ENCODE results near the gene MBD2.
A peak's percentile ranks its signal among the peaks of the same experiment; 100 is the strongest.
"Not testable (repeated sequence)": the region's sequence is repeated elsewhere in the genome, so short reads cannot be mapped to it uniquely, and the experiment has no call there.

Gene MBD2

DNA sequence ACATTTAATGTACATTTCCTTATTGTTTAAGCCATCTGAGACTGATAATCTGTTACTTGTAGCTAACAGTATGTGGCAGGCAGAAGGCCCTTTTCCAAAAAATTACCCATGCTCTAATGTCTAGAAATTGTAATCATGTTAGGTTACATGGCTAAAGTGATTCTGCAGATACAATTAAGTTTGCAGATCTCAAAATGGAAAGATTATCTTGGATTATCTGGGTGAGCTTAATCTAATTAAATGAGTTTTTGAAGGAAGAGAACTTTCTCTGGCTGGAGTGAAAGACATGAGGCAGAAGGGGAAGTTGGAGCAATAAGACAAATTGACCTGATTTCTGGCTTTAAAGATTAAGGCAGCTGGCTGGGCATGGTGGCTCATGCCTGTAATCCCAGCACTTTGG is 76.3 kb downstream of the MBD2 start:
- DNase-seq, result no peak

- DNase-seq, result no peak
These were observed 77.0 kb downstream of the MBD2 start for GRCh38 chr18:54147439-54147838.

- no peak for DNase-seq
These were observed 83.3 kb downstream of the MBD2 start for GRCh38 chr18:54141041-54141608.

DNA sequence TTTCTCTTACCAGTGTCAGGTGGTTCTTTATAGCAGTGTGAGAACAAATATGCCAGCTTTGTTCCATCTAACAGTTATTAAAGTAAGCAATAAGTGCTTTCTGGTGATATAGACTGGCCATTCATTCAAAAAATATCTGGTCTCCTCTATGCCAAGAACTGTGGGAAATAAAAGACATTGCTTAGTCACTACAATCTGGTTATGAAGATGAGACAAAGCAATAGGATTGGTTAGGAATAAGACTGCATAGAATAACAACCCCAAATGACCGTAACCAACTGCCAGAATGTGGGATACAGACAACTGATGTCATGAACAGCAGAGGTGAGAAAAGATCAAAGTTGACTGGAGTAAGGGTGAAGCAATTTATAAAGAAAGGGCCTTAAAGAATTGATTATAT is 83.8 kb downstream of the MBD2 start:
- no peak for DNase-seq

DNA sequence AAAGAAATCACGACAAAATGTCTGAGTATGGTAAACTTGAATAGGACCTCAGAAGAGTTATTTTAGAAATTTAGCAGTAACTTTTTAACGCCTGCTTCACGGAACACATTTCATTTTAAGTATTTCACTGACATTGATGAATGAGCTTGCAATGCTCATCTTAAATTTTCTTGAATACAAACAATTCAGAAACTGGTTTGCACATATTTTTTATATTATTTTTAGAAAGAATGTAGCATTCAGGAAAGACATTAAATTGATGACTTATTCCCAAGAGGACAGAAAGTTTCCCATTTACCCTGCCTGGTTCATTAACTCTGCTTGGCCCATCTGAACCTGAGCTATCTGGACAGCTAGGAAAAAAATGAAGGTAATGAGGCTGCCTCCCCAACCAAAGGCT is 89.3 kb downstream of the MBD2 start:
- DNase-seq, result no peak

DNA sequence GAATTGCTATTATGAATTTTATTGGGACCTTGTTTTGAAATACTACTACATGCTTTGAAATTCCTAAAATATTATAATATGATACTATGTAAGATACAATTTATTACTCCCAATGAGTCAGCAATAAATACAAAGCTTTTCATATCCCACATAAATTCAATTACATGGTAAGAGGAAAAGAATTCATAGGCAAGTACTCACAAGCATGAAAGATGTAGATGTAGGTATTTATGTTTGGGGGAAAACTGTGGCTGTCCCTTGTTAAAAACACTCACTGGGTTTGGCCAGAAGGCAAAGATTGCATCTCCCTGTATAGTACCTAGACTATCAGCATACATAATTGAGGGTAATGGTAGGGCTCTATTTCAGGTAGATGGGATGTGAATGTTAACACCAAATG is 90.4 kb downstream of the MBD2 start:
- DNase-seq, result no peak

DNA sequence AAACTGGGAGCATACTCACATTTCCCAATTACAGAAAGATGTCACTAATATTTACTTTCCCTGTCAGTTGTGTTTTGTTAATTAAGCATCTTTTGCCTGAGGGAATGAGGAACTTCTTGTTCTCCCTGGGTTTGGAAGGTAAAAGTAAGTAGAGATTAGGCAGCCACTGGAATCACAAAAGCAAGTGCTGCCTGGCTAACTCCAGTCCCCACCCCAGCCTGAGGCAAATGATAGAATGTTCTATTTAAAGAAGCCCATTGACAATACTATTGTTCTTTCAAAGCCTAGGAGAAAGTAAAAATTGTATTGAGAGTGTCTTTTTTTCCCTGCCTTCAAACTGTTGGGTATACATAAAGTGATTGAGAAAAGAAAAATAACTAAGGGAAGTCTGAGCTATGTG is 93.8 kb downstream of the MBD2 start:
- DNase-seq, result no peak

GRCh38 chr18:54130177-54130576 is 94.3 kb downstream of the MBD2 start:
- no peak for DNase-seq

- no peak for DNase-seq
These were observed 94.9 kb downstream of the MBD2 start for GRCh38 chr18:54129448-54130067.

GRCh38 chr18:54127759-54128378 is 96.6 kb downstream of the MBD2 start:
- DNase-seq, result peak; percentile 41

DNA sequence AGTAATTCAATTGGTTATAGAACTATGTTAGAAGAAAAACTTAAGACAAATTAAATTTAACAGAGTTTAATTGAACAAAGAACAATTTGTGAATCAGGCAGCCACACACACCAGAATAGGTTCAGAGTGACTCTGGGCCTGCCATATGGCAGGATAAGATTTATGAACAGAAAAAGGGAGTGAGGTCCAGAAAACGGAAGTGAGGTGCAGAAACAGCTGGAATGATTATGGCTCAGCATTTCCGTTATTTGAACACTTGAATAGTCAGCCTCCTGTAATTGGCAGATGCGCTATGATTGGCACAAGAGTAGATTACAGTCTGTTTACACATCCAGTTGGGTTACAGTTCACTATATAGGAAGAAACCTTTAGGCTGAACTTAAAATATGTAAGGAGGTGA is 99.0 kb downstream of the MBD2 start:
- no peak for DNase-seq

- DNase-seq, result not testable (repeated sequence)
These were observed 100.6 kb downstream of the MBD2 start for GRCh38 chr18:54123720-54124440.

DNA sequence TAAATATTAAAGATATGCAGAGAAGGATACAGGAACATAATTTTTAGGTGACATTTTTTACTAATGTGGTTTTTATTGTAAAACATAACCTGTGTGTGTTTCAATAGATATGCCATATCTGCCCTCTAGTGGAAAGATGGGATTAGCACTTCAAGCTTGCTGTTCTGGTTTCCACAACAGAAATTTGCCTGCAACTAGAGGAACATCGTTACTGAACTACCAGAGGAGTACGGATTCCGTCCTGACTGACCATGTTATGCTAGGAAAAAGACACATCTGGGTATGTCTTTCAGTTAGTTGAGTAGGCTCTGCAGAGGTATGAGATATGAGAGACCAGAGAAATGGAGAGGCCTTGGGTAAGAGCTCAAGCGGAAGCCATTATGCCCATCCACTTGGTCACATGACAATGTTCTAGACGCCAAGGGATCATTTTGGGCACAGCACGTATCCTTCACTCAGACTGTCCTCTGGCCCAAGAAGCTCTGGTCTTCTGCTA is 104.9 kb downstream of the MBD2 start:
- DNase-seq, result peak; percentile 41

DNA sequence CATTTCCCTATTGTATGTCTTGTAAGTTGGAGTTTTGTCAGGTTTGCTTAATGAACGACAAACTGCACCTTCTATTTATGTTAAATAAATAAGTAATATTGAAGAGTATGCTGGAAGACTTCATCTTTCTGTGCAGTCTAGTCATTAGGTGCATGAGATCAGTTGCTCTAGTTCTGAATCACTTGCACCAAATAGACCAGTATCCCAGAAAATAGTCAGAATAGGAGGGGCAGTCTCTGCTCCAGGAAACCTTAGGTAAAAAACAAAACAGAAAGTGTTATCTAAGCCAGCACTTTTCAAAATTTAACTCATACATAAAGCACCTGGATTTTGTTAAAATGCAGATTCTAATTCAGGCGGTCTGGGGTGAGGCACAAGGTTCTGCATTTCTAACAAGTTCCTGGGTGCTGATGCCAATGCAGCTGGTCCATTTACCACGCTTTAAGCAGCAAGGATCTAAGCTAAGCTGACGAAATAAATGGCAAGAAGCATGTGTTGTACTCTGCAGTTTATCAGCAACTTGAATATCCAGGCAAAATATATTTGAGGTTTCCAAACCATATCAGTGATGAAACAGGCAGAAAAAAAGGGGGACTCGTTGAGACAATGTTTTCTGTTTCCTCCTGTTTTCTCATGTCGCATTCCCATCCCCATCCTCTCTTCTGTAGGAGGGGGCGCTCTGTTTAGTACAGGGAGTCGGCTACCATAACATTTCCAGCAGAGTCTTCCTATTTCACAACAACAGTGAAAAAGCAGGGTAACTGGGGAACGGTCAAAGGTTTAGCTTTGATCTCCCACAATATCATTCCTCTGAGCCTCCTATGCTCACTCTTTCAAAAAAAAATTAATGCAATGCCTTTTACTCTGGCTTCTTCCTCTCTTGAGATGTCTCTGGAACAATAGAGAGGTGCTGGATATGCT is 106.4 kb downstream of the MBD2 start:
- DNase-seq, result no peak

DNA sequence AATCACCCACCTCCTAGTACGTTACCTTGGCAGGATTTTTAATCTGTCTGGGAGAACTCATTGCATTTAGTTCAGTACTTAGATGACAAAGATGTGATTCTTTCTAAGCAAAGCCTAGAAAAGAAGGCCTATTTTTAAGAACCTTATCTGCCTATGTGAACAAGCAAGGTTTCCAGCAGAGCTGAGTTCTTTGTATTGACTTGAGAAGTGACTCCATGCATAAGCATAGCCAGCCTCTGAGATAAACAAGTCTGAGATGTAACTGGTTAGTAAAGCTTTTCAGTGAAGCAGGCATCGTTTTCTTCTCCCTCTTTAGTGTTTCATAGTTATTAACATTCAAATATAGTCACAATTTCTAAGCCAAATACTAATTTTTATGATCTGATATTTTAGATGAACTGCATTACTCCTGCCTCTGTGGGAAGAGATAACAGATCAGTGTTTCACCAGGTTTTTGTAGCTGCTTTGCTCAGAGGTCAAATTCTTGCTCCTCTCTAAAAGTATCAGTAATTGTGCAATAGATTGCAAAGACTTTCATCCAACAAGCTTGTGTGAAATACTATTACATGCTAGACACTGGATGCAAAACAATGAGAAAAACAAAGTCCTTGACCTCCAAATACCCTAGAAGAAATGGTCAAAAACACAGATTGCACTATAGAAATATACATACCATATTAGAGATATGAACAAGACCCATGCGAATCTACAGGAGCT is 107.8 kb downstream of the MBD2 start:
- no peak for DNase-seq

DNA sequence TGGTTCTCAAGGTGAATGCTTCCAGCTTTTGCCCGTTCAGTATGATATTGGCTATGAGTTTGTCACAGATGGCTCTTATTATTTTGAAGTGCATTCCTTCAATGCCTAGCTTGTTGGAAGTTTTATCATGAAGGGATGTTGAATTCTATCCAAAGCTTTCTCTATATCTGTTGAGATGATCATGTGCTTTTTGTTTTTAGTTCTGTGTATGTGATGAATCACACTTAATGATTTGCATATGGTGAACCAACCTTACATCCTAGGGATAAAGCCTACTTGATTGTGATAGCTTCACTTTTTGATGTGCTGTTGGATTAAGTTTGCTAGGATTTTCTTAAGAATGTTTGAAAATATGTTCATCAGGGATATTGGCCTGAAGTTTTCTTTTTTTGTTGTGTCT is 112.1 kb downstream of the MBD2 start:
- no peak for DNase-seq

GRCh38 chr18:54109131-54109683 is 115.3 kb downstream of the MBD2 start:
- DNase-seq, result no peak

- DNase-seq, result no peak
These were observed 122.3 kb downstream of the MBD2 start for GRCh38 chr18:54102123-54102522.
